GM12878 (cell line): ENCODE results near the gene PRKCG. TPM values are rescaled to one million over a fixed set of nuclear protein-coding genes. Genes with fewer than 3 reads are reported as not detected.

Experiments used
- ATAC-seq: fragments of 200-7000 bp; cut with Tn5 transposase; 3 replicates; pipeline ENCODE4 v1.9.1; 2020; ENCODE audit warnings: mild to moderate bottlenecking, moderate library complexity
- BruUV-seq: library from RNA; stranded (reverse); fragments of 400-500 nt; replicated peaks from 2 replicates; lab custom pipeline; 2021; lab: Mats Ljungman, UMichigan
- CTCF ChIA-PET: fragments of 300-600 bp; sonication (Branson Sonifier 250); formaldehyde crosslinking; extraction: SDS; loops from one replicate; lab custom pipeline; 2021; ENCODE audit warnings: inconsistent platforms; lab: Yijun Ruan, JAX
- POLR2A ChIA-PET: fragments of 350-600 bp; formaldehyde crosslinking; extraction: SDS; loops from one replicate; lab custom pipeline; 2021; ENCODE audit warnings: inconsistent platforms; lab: Charles Lee
- RAD21 ChIA-PET: fragments of 300-600 bp; sonication (Branson Sonifier 250); formaldehyde crosslinking; loops from one replicate; lab custom pipeline; 2023; ENCODE audit warnings: antibody characterized with exemption; ENCODE audit not compliant: unreplicated experiment; lab: Charles Lee
- SMC1A ChIA-PET: fragments of 300-600 bp; sonication (Branson Sonifier 250); formaldehyde crosslinking; loops from one replicate; lab custom pipeline; 2023; ENCODE audit not compliant: unreplicated experiment, uncharacterized antibody; lab: Charles Lee
- DNase-seq: peaks from one replicate; pipeline ENCODE4 v3.0.0-alpha.2; 2011; ENCODE audit warnings: low read depth, low spot score
- FAIRE-seq: peaks from 3 replicates; lab custom pipeline; 2011; peaks lifted over from hg19 to GRCh38; lab: Jason Lieb, UNC
- H2AFZ ChIP-seq: 2 replicates; pipeline ENCODE4 v1.6.0; 2011; ENCODE audit warnings: low read depth, low read length, control low read depth; ENCODE audit not compliant: control insufficient read depth
- H3K27ac ChIP-seq: 2 replicates; pipeline ENCODE4 v1.5.1; 2011; ENCODE audit warnings: control low read depth; ENCODE audit not compliant: control insufficient read depth, insufficient read depth
- H3K27me3 ChIP-seq, 2 experiments: replicated peaks in 1 of 2; 2 replicates each; pipeline versions ENCODE4 v1.6.0 to v1.6.1; 2011; ENCODE audit warnings: low read length in 1 of 2; ENCODE audit not compliant: control insufficient read depth in 2 of 2, insufficient read depth in 2 of 2
- H3K36me3 ChIP-seq, 2 experiments: 2 replicates each; pipeline ENCODE4 v1.5.1; 2011; ENCODE audit warnings: low read length in 1 of 2; ENCODE audit not compliant: control insufficient read depth in 2 of 2, insufficient read depth in 2 of 2
- H3K4me1 ChIP-seq: 2 replicates; pipeline ENCODE4 v1.6.1; 2011; ENCODE audit warnings: mild to moderate bottlenecking, low read length, moderate library complexity, mixed read lengths; ENCODE audit not compliant: control insufficient read depth, insufficient read depth
- H3K4me2 ChIP-seq: 2 replicates; pipeline ENCODE4 v1.6.0; 2011; ENCODE audit warnings: control low read depth; ENCODE audit not compliant: control insufficient read depth, insufficient read depth
- H3K4me3 ChIP-seq: fragments of 200-600 bp; sonication (generic); 2 replicates; pipeline ENCODE4 v1.5.1; 2016
- H3K79me2 ChIP-seq: 2 replicates; pipeline ENCODE4 v1.6.0; 2011; ENCODE audit warnings: low read length; ENCODE audit not compliant: control insufficient read depth, insufficient read depth
- H3K9ac ChIP-seq: 2 replicates; pipeline ENCODE4 v1.8.0; 2011; ENCODE audit warnings: low read length, control low read depth, mixed read lengths; ENCODE audit not compliant: control insufficient read depth, insufficient read depth
- H3K9me3 ChIP-seq: replicated peaks from 3 replicates; pipeline ENCODE4 v1.5.1; 2011; ENCODE audit warnings: mild to moderate bottlenecking, low read length; ENCODE audit not compliant: control insufficient read depth, insufficient read depth
- H4K20me1 ChIP-seq: 2 replicates; pipeline ENCODE4 v1.6.0; 2011; ENCODE audit not compliant: control insufficient read depth, insufficient read depth
- ATF3 ChIP-seq: IDR thresholded peaks from 2 replicates; pipeline ENCODE4 v1.6.1; 2011; ENCODE audit warnings: low read depth, mild to moderate bottlenecking, low read length, moderate library complexity, borderline replicate concordance; ENCODE audit errors: extremely low read depth
- BHLHE40 ChIP-seq, 2 experiments: fragments of 450-650 bp in 1 of 2; IDR thresholded peaks; 2 replicates each; pipeline ENCODE4 v1.6.1; 2011 to 2017; ENCODE audit warnings: low read depth in 2 of 2, borderline replicate concordance in 1 of 2, improper control_type of control experiment in 1 of 2, low read length in 1 of 2, mild to moderate bottlenecking in 1 of 2
- CREB1 ChIP-seq: IDR thresholded peaks from 2 replicates; pipeline ENCODE4 v1.6.1; 2012; ENCODE audit warnings: low read depth, mild to moderate bottlenecking, inconsistent platforms
- FOS ChIP-seq: IDR thresholded peaks from 3 replicates; pipeline ENCODE4 v1.6.1; 2011; ENCODE audit warnings: borderline replicate concordance; ENCODE audit not compliant: insufficient read length; ENCODE audit errors: extremely low read depth
- NBN ChIP-seq: fragments of 450-650 bp; IDR thresholded peaks from 2 replicates; pipeline ENCODE4 v1.6.1; 2016
- PML ChIP-seq: IDR thresholded peaks from 2 replicates; pipeline ENCODE4 v1.6.1; 2012; ENCODE audit warnings: low read length, inconsistent platforms
- SIN3A ChIP-seq: IDR thresholded peaks from 2 replicates; pipeline ENCODE4 v1.6.1; 2012; ENCODE audit warnings: low read depth, low read length, improper control_type of control experiment
- SMAD5 ChIP-seq: IDR thresholded peaks from 2 replicates; pipeline ENCODE4 v1.6.1; 2016; ENCODE audit warnings: antibody characterized with exemption, low read depth
- WGBS: methylation state at CpG from one replicate; pipeline ENCODE4 v1.1.6; 2016; ENCODE audit warnings: low lambda C conversion rate; ENCODE audit not compliant: insufficient replicate concordance, insufficient coverage; ENCODE audit errors: missing lambda C conversion rate; 5-methylcytosine and 5-hydroxymethylcytosine counted together
- in situ Hi-C: fragments of 300-500 bp; cut with MboI; formaldehyde crosslinking; loops from 9 replicates; pipeline ENCODE4 v1.14.3; 2018; ENCODE audit warnings: mixed read lengths
- intact Hi-C: fragments of 100-400 bp; cut with micrococcal nuclease; formaldehyde crosslinking; loops from one replicate; pipeline ENCODE4 v1.14.2; 2022; ENCODE audit not compliant: unreplicated experiment
- polyA plus RNA-seq, 11 experiments: library from polyadenylated mRNA; depleted of rRNA in 4 of 11; unstranded in 6 of 11; stranded (reverse) in 5 of 11; fragments of >200 nt; fragmentation: Nextera tagmentation in 4 of 11; fragmentation: Illumina TruSeq in 1 of 11; extraction: Ambion mirVana in 4 of 11; extraction: Trizol in 1 of 11; gene quantifications; 1 replicate in 1 of 11; 2 replicates in 10 of 11; pipeline versions ENCODE4 v1.2.1 to v1.2.3, GENCODE V29; 2011 to 2016; ENCODE audit warnings: inconsistent platforms in 2 of 11, missing spikeins in 2 of 11, low read depth in 1 of 11
- total RNA-seq, 4 experiments: library from RNA; depleted of rRNA in 3 of 4; stranded (reverse); fragments of >200 nt in 3 of 4; fragmentation: Illumina TruSeq in 1 of 4; extraction: Trizol in 1 of 4; gene quantifications; 2 replicates each; pipeline versions ENCODE4 v1.2.1 to v1.2.3, GENCODE V29; 2013 to 2021

The PRKCG gene
- total and polyA plus RNA-seq, 10 of the 15 experiments (the other 5 are each of a cell fraction or from before 2014, with no cell fraction given) = not detected

DNA sequence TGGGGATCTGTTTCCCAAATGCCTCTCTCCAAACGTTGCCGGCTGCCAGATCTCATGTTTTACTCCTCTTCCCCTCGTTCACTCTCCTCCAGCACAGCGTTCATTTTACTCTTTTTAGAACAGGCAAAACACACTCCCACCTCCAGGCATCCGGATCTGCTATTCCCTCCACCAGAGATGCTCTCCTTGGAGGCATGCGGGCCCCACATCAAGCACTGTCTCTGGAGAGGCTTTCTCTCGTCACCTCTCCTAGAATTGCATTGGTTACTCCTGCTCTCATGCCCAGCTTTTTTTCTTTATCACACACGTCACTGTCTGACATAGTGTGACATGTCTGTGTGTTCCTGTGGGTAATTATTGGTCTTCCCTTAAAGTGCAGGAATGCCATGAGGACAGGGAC is 34.4 kb upstream of the PRKCG start (continued):
- TF ChIP-seq SMAD5 (no peak), PML (no peak), FOS (no peak), CREB1 (no peak)
- TF ChIP-seq, all 136 proteins: peak for 0

- intact Hi-C loops = no loop called here
- RAD21 ChIA-PET = no interaction called here
- TF ChIP-seq ATF3 (no peak), NBN (no peak), SIN3A (no peak), BHLHE40 (IDR thresholded peaks at IDR 0.05; ENCODE audit: borderline replicate concordance in 1 of 2, low read depth in 2 of 2, low read length in 1 of 2) (no peak)
- TF ChIP-seq, all 136 proteins: peak for 0
- Histone ChIP-seq H3K36me3 (no peaks in the 10 kb centered on the region), H2AFZ (no peak overlapping the region), H4K20me1 (no peaks in the 10 kb centered on the region), H3K9ac (no peak overlapping the region), H3K4me1 (no peaks in the 10 kb centered on the region), H3K4me2 (no peak overlapping the region), H3K27me3 (no peaks in the 10 kb centered on the region), H3K27ac (no peak overlapping the region), H3K9me3 (no peaks in the 10 kb centered on the region; the same call in 2 of the 3 replicates), H3K4me3 (no peak overlapping the region), H3K79me2 (no peaks in the 10 kb centered on the region)
- no TSS peak for BruUV-seq
- WGBS = 40% methylated on average over 11 of the region's 11 CpGs
- FAIRE-seq (no peak), DNase-seq (no peak), ATAC-seq (no peak)
- in situ Hi-C loops = no loop called here
- CTCF ChIA-PET = no interaction called here
- POLR2A ChIA-PET = interaction anchor here (0.7 kb wide), 1 partner anchor 138 kb away, joined by 7 read pairs; no protein-coding TSS in a partner anchor
- SMC1A ChIA-PET = no interaction called here
Observed at GRCh38 chr19:53849237-53849676, 32.7 kb upstream of the PRKCG start.
